SU-DHL-6 (cell line): ENCODE results near the gene TGIF1.

ENCODE experiments used
- H2AFZ ChIP-seq: fragments of 200-600 bp; sonication (generic); 2 replicates; pipeline ENCODE4 v1.6.1; 2014; ENCODE audit warnings: low read depth, mild to moderate bottlenecking, moderate library complexity, mixed read lengths, antibody characterized with exemption, low read length; ENCODE audit not compliant: severe bottlenecking
- H3F3A ChIP-seq: fragments of 200-600 bp; shearing (Covaris generic); 2 replicates; pipeline ENCODE4 v1.6.0; 2016; ENCODE audit warnings: antibody characterized with exemption, mild to moderate bottlenecking; ENCODE audit not compliant: insufficient read depth
- H3K27ac ChIP-seq: fragments of 200-600 bp; sonication (generic); 2 replicates; pipeline ENCODE4 v1.5.1; 2016; ENCODE audit warnings: low read depth, mild to moderate bottlenecking, low read length, moderate library complexity, mixed read lengths
- H3K27me3 ChIP-seq: fragments of 200-600 bp; sonication (generic), shearing (Covaris generic); 2 replicates; pipeline ENCODE4 v1.6.0; 2014; ENCODE audit warnings: mild to moderate bottlenecking, low read length
- H3K36me3 ChIP-seq: fragments of 200-600 bp; sonication (generic); 2 replicates; pipeline ENCODE4 v1.6.1; 2014; ENCODE audit warnings: mild to moderate bottlenecking, low read length, mixed read lengths
- H3K4me2 ChIP-seq: fragments of 300-600, 200-600 bp; shearing (Covaris generic), sonication (generic); 2 replicates; pipeline ENCODE4 v1.6.0; 2014; ENCODE audit warnings: low read length, low read depth, mild to moderate bottlenecking; ENCODE audit not compliant: poor library complexity, severe bottlenecking
- H3K4me3 ChIP-seq: fragments of 200-600 bp; sonication (generic); 2 replicates; pipeline ENCODE4 v1.5.1; 2014; ENCODE audit warnings: antibody characterized with exemption, low read length, mild to moderate bottlenecking, mixed read lengths; ENCODE audit not compliant: insufficient read depth, poor library complexity, severe bottlenecking
- H3K79me2 ChIP-seq: fragments of 200-600 bp; sonication (generic); 2 replicates; pipeline ENCODE4 v1.6.1; 2014; ENCODE audit warnings: mild to moderate bottlenecking, low read length, moderate library complexity; ENCODE audit not compliant: insufficient read depth
- H3K9ac ChIP-seq: fragments of 200-600 bp; sonication (generic); 2 replicates; pipeline ENCODE4 v1.7.0; 2014; ENCODE audit warnings: mild to moderate bottlenecking, low read length
- H3K9me2 ChIP-seq: fragments of 200-600 bp; sonication (generic); replicated peaks from 2 replicates; pipeline ENCODE4 v1.6.1; 2014; ENCODE audit warnings: low read length; ENCODE audit not compliant: insufficient read depth
- H3K9me3 ChIP-seq: fragments of 200-600 bp; sonication (generic); 2 replicates; pipeline ENCODE4 v1.6.1; 2014; ENCODE audit warnings: low read length, mixed read lengths; ENCODE audit not compliant: insufficient read depth
- H4K20me1 ChIP-seq: fragments of 200-600 bp; sonication (generic); 2 replicates; pipeline ENCODE4 v1.6.1; 2014; ENCODE audit warnings: low read depth, mild to moderate bottlenecking, antibody characterized with exemption, low read length, moderate library complexity, mixed read lengths
- CTCF ChIP-seq: fragments of 200-600 bp; sonication (generic); IDR thresholded peaks from one replicate; pipeline ENCODE4 v1.5.1; 2017; ENCODE audit warnings: antibody characterized with exemption, mild to moderate bottlenecking, low read length, moderate library complexity; ENCODE audit not compliant: insufficient read depth, poor library complexity, severe bottlenecking
- EZH2phosphoT487 ChIP-seq: fragments of 200-600 bp; sonication (generic), shearing (Covaris generic); conservative IDR thresholded peaks from 2 replicates; pipeline ENCODE4 v1.6.1; 2018; ENCODE audit warnings: mild to moderate bottlenecking, antibody characterized with exemption, low read length, moderate library complexity, mixed read lengths

Gene TGIF1

DNA sequence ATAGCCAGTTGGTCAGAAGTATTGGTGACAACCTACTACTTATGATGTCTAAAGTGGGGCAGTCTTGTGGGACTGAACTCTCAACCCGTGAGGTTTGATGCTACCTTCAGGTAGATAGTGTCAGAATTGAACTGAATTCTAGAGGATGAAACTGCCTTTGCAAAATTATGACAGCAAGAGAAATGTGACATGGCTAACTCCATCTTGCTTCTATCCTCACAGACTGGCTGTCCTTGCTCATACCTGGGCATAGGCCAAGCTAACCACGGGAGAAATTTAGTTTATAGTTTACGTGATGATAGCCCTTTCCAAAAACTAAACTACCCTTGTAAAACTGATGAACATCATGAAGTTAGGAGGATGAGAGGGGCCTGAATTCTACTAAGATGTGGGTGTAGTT lies 24.9 kb upstream of the TGIF1 start:
- H3K9me3 ChIP-seq = no peaks in the 10 kb centered on the region
- H3K4me3 ChIP-seq = no peak overlapping the region
- H3K79me2 ChIP-seq = no peaks in the 10 kb centered on the region
- H3K9ac ChIP-seq = no peak overlapping the region
- no peak overlapping the region for H3K4me2 ChIP-seq
- no peaks in the 10 kb centered on the region for H3K9me2 ChIP-seq
- no peaks in the 10 kb centered on the region for H3K27me3 ChIP-seq
- no peaks in the 10 kb centered on the region for H3F3A ChIP-seq
- H3K36me3 ChIP-seq = no peaks in the 10 kb centered on the region
- H3K27ac ChIP-seq = no peak overlapping the region
- TF ChIP-seq EZH2phosphoT487 (no peak), CTCF (no peak)
- H2AFZ ChIP-seq = no peak overlapping the region
- H4K20me1 ChIP-seq = no peaks in the 10 kb centered on the region

DNA sequence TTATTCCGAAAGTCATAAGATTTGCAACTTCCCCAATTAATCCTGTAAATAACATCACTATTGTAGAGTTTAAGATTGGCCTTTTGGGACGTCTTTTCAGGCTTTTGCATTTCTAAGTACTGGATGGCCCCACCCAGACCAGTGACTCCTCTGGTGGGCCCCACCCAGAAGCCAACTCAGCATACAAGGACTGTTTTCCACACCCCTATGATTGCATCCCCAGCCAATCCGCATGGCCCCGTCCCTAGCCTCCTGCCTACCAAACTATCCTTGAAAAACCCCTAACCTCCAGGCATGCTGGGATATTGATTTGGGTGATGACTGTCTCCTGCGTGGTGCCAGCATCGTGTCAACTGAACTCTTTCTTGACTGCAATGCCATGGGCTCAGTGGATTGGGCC lies 24.5 kb upstream of the TGIF1 start:
- TF ChIP-seq EZH2phosphoT487 = no peak
- no peak for TF ChIP-seq CTCF
- no peaks in the 10 kb centered on the region for H3F3A ChIP-seq

DNA sequence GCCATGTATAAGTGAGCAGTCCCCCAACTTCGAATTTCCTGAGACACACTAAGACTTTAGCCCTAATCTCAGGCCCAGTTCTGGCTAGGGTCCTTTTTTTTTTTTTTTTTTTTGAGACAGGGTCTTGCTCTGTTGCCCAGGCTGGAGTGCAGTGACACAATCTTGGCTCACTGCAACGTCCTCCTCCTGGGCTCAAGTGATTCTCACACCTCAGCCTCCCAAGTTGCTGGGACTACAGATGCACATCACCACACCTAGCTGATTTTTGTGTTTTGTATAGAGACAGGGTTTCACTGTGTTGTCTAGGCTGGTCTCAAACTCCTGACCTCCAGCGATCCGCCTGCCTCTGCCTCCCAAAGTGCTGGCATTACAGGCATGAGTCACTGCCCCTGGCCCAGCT lies 23.9 kb upstream of the TGIF1 start:
- Histone ChIP-seq H3K4me2 (no peak overlapping the region), H3K9me2 (no peaks in the 10 kb centered on the region), H3F3A (no peaks in the 10 kb centered on the region), H3K9ac (no peak overlapping the region), H4K20me1 (no peaks in the 10 kb centered on the region), H2AFZ (no peak overlapping the region), H3K27ac (no peak overlapping the region), H3K36me3 (no peaks in the 10 kb centered on the region), H3K27me3 (no peaks in the 10 kb centered on the region), H3K79me2 (no peaks in the 10 kb centered on the region), H3K4me3 (no peak overlapping the region), H3K9me3 (no peaks in the 10 kb centered on the region)
- TF ChIP-seq EZH2phosphoT487 (no peak), CTCF (no peak)

More for the DNA sequence above, 24.5 kb upstream of the TGIF1 start:
- no peaks in the 10 kb centered on the region for H3K9me3 ChIP-seq
- H3K4me2 ChIP-seq = no peak overlapping the region
- H3K9ac ChIP-seq = no peak overlapping the region
- H2AFZ ChIP-seq = no peak overlapping the region
- H4K20me1 ChIP-seq = no peaks in the 10 kb centered on the region
- no peaks in the 10 kb centered on the region for H3K79me2 ChIP-seq
- H3K36me3 ChIP-seq = no peaks in the 10 kb centered on the region
- no peak overlapping the region for H3K4me3 ChIP-seq
- no peak overlapping the region for H3K27ac ChIP-seq
- no peaks in the 10 kb centered on the region for H3K9me2 ChIP-seq
- H3K27me3 ChIP-seq = no peaks in the 10 kb centered on the region
